ENCODE data around the gene DDX54. TPM values are rescaled to one million over a fixed set of nuclear protein-coding genes. Genes with fewer than 3 reads are reported as not detected.
A peak's percentile ranks its signal among the peaks of the same experiment; 100 is the strongest.

Gene DDX54
- total RNA-seq, 4 donors from 2014 or later, result 42.4 to 67.0 (median 51.8) TPM

GRCh38 chr12:113202300-113203075 is 17.2 kb upstream of the DDX54 start:
- ATAC-seq (ENCODE audit: low FRiP score) (no peak), DNase-seq (ENCODE audit: low spot score) (no peak)
- no peak for TF ChIP-seq CTCF (IDR thresholded peaks at IDR 0.05)

GRCh38 chr12:113201187-113202177 is 16.2 kb upstream of the DDX54 start:
- no peak for DNase-seq (ENCODE audit: low spot score)
- no peak for TF ChIP-seq CTCF (IDR thresholded peaks at IDR 0.05)
- no peak for ATAC-seq (ENCODE audit: low FRiP score)

GRCh38 chr12:113200021-113200797 is 14.9 kb upstream of the DDX54 start:
- no peak for TF ChIP-seq CTCF (IDR thresholded peaks at IDR 0.05)
- DNase-seq (ENCODE audit: low spot score) (no peak), ATAC-seq (ENCODE audit: low FRiP score) (no peak)

GRCh38 chr12:113198296-113198695 is 13.0 kb upstream of the DDX54 start:
- TF ChIP-seq CTCF (IDR thresholded peaks at IDR 0.05), result no peak
- DNase-seq (ENCODE audit: low spot score), result no peak
- no peak for ATAC-seq (ENCODE audit: low FRiP score)

- no peak for DNase-seq (ENCODE audit: low spot score)
- no peak for ATAC-seq (ENCODE audit: low FRiP score)
- TF ChIP-seq CTCF (IDR thresholded peaks at IDR 0.05), result no peak
These were observed 12.3 kb upstream of the DDX54 start for GRCh38 chr12:113197518-113198077.

GRCh38 chr12:113196990-113197389 is 11.7 kb upstream of the DDX54 start:
- ATAC-seq (ENCODE audit: low FRiP score) (peak; percentile 90), DNase-seq (ENCODE audit: low spot score) (peak; percentile 37)
- TF ChIP-seq CTCF (IDR thresholded peaks at IDR 0.05), result no peak
